K562 (cell line): ENCODE data around the gene PRKAG1. TPM values are rescaled to one million over a fixed set of nuclear protein-coding genes. Genes with fewer than 3 reads are reported as not detected.

Experiments
- CBFB ChIP-seq: sonication (generic); formaldehyde crosslinking; IDR thresholded peaks from 2 replicates; pipeline ENCODE4 v1.4.0; 2020; ENCODE audit warnings: mild to moderate bottlenecking, missing genetic modification reagents
- EP400 ChIP-seq: fragments of 450-650 bp; IDR thresholded peaks from 2 replicates; pipeline ENCODE4 v1.6.1; 2017; ENCODE audit warnings: antibody characterized with exemption, mild to moderate bottlenecking, moderate library complexity
- FOXA1 ChIP-seq: fragments of 450-650 bp; IDR thresholded peaks from 2 replicates; pipeline ENCODE4 v1.6.1; 2016; ENCODE audit warnings: mild to moderate bottlenecking, borderline replicate concordance
- HDGF ChIP-seq: fragments of 450-650 bp; IDR thresholded peaks from 2 replicates; pipeline ENCODE4 v1.6.1; 2016
- MCM2 ChIP-seq: fragments of 450-650 bp; IDR thresholded peaks from 2 replicates; pipeline ENCODE4 v1.6.1; 2017; ENCODE audit warnings: low read depth, mild to moderate bottlenecking
- NBN ChIP-seq: fragments of 450-650 bp; IDR thresholded peaks from 2 replicates; pipeline ENCODE4 v1.6.1; 2016; ENCODE audit warnings: low read depth, mild to moderate bottlenecking
- NCOA4 ChIP-seq: fragments of 450-650 bp; IDR thresholded peaks from 2 replicates; pipeline ENCODE4 v1.6.1; 2018; ENCODE audit warnings: mild to moderate bottlenecking; ENCODE audit not compliant: partially characterized antibody
- WHSC1 ChIP-seq: IDR thresholded peaks from one replicate; pipeline ENCODE4 v1.6.1; 2012; ENCODE audit warnings: low read length, control low read depth, inconsistent platforms
- XRCC5 ChIP-seq: fragments of 200-400 bp; formaldehyde crosslinking; IDR thresholded peaks from 2 replicates; pipeline ENCODE4 v1.6.1; 2017; ENCODE audit warnings: low read depth, mild to moderate bottlenecking, low read length
- ZC3H11A ChIP-seq: IDR thresholded peaks from 2 replicates; pipeline ENCODE4 v1.6.1; 2012; ENCODE audit warnings: low read depth, low read length, improper control_type of control experiment
- ZNF224 ChIP-seq: sonication (generic); formaldehyde crosslinking; IDR thresholded peaks from 2 replicates; pipeline ENCODE4 v1.8.0; 2022; ENCODE audit warnings: mild to moderate bottlenecking, missing genetic modification reagents
- polyA plus RNA-seq, 8 experiments: library from polyadenylated mRNA; depleted of rRNA in 4 of 8; stranded (reverse) in 5 of 8; unstranded in 3 of 8; fragments of >200 nt; fragmentation: Nextera tagmentation in 2 of 8; fragmentation: Illumina TruSeq in 1 of 8; extraction: Ambion mirVana in 2 of 8; extraction: Trizol in 1 of 8; gene quantifications; 2 replicates each; pipeline versions ENCODE4 v1.2.1 to v1.2.3, GENCODE V29; 2011 to 2014; ENCODE audit warnings: inconsistent platforms in 1 of 8, missing spikeins in 1 of 8
- total RNA-seq, 7 experiments: library from RNA; depleted of rRNA in 6 of 7; stranded (reverse); fragments of >200 nt in 6 of 7; fragmentation: Illumina TruSeq in 2 of 7; extraction: Trizol in 2 of 7; gene quantifications; 2 replicates each; pipeline versions ENCODE4 v1.2.1 to v1.2.3, GENCODE V29; 2011 to 2021; ENCODE audit warnings: low replicate concordance in 1 of 7
- TF ChIP-seq, protein P1 (sequence below): sonication (generic); formaldehyde crosslinking; IDR thresholded peaks from 2 replicates; pipeline ENCODE4 v1.8.1; 2023; ENCODE audit warnings: mild to moderate bottlenecking, missing genetic modification reagents

Gene PRKAG1
- total and polyA plus RNA-seq, 9 of the 15 experiments (the other 6 are each of a cell fraction or from before 2014, with no cell fraction given), result 51.1 to 126 (median 79.1) TPM

DNA sequence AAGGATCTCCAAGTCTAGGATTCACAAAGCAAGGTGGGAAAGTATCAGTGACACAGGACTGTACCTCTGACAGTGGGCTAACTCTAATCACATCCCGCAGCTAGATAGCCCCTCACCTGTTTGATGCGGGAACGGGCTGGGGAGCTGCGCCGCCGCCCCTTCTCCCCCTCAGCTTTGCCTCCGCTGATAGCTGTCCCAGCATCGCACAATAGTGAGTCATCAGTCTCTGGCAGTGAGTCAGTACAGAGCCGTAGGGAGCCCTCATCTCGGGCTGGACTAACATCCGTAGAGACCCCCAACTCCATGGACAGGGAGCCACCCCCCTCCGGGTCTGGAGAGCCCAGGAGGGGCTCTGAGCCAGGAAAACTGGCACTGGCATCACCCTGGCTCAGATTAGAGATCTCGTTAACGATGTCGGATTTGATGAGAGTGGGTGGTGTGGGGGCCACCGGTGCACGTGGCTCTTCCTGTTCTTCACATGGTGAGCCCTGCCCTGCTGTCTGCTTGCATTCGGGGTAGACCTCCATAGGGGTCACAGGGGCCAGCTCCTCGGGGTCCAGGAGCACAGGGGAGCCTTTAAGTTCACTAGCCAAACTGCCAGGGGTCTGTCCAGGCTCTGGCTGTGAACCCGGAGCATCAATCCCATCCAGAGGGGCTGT lies 31.1 kb upstream of the PRKAG1 start (continued):
- TF ChIP-seq NBN (no peak), NCOA4 (no peak), EP400 (no peak), MCM2 (no peak), CBFB (CRISPR knock-in tag) (no peak), HDGF (no peak), FOXA1 (no peak), ZC3H11A (no peak), ZNF224 (CRISPR knock-in tag) (no peak), XRCC5 (no peak), WHSC1 (no peak)
- TF ChIP-seq, protein P1, sequence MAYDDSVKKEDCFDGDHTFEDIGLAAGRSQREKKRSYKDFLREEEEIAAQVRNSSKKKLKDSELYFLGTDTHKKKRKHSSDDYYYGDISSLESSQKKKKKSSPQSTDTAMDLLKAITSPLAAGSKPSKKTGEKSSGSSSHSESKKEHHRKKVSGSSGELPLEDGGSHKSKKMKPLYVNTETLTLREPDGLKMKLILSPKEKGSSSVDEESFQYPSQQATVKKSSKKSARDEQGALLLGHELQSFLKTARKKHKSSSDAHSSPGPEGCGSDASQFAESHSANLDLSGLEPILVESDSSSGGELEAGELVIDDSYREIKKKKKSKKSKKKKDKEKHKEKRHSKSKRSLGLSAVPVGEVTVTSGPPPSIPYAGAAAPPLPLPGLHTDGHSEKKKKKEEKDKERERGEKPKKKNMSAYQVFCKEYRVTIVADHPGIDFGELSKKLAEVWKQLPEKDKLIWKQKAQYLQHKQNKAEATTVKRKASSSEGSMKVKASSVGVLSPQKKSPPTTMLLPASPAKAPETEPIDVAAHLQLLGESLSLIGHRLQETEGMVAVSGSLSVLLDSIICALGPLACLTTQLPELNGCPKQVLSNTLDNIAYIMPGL (CRISPR knock-in tag), result no peak
